ENCODE results near the gene SYK. TPM values are rescaled to one million over a fixed set of nuclear protein-coding genes. Genes with fewer than 3 reads are reported as not detected.
"Not testable (repeated sequence)": the region's sequence is repeated elsewhere in the genome, so short reads cannot be mapped to it uniquely, and the experiment has no call there.

The SYK gene
- total and polyA plus RNA-seq, 8 donors = 2.2 to 34.4 (median 18.9) TPM

GRCh38 chr9:90816690-90817089, 15.1 kb downstream of the SYK start:
- no peak overlapping the region for H3K27ac ChIP-seq
- H3K27me3 ChIP-seq = no peaks in the 10 kb centered on the region
- 87 to 98% (median 96%) methylated on average over 2 of the region's 2 CpGs for WGBS, 5 donors
- TF ChIP-seq CTCF (IDR thresholded peaks at IDR 0.05) (no peak), POLR2A (IDR thresholded peaks at IDR 0.05) (no peak), POLR2AphosphoS5 (IDR thresholded peaks at IDR 0.05) (no peak), EP300 (IDR thresholded peaks at IDR 0.05) (no peak)
- intact Hi-C loops (cut with DNase I; ENCODE audit: low total_unique reads) = no loop called here
- H3K4me3 ChIP-seq = no peak overlapping the region
- no peaks in the 10 kb centered on the region for H3K36me3 ChIP-seq
- H3K9me3 ChIP-seq = no peaks in the 10 kb centered on the region
- H3K4me1 ChIP-seq = peaks cover 0 to 33% (median 3%) of the 10 kb centered on the region in 4 donors
- no peak for DNase-seq

DNA sequence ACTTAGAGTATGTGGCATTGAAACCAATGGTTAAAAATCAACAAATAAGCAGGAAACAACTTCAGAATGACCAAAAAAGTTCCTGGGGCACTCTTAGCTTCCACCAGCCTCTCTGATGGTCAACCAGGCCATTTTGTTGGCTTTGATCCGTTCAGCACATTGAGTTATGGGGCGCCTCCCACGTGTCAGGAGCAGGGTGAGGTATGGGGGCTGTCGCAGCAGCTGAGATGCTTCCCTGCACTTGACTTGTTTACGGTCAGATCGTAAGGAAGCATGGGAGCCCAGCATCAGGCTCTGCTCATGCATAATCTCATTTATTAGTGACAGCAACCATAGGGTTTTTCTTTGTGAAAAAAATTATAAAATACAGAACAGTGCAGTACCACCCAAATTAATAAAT, 16.7 kb downstream of the SYK start:
- Histone ChIP-seq H3K4me1 (peaks cover 0 to 25% (median 3%) of the 10 kb centered on the region in 4 donors), H3K27ac (no peak overlapping the region), H3K9me3 (no peaks in the 10 kb centered on the region), H3K4me3 (no peak overlapping the region), H3K27me3 (no peaks in the 10 kb centered on the region), H3K36me3 (no peaks in the 10 kb centered on the region)
- no peak for DNase-seq
- TF ChIP-seq POLR2A (IDR thresholded peaks at IDR 0.05) = no peak
- 78 to 91% (median 89%) methylated on average over 6 of the region's 6 CpGs for WGBS, 5 donors
- intact Hi-C loops (cut with DNase I; ENCODE audit: low total_unique reads) = no loop called here

DNA sequence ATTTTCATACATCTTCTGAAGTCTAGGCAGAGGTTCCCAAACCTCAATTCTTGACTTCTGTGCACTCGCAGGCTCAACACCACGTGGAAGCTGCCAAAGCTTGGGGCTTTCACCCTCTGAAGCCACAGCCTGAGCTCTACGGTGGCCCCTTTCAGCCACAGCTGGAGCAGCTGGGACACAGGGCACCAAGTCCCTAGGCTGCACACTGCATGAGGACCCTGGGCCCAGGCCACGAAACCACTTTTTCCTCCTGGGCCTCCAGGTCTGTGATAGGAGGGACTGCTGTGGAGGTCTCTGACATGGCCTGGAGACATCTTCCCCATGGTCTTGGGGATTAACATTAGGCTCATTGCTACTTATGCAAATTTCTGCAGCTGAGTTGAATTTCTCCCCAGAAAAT, 18.8 kb downstream of the SYK start:
- DNase-seq; H3K27ac ChIP-seq; H3K9me3 ChIP-seq; H3K4me3 ChIP-seq; H3K36me3 ChIP-seq; intact Hi-C loops (cut with DNase I; ENCODE audit: low total_unique reads); H3K27me3 ChIP-seq: not testable (repeated sequence)
- WGBS, 5 donors = 83 to 95% (median 88%) methylated on average over 4 of the region's 4 CpGs
- peaks cover 0 to 11% (median 2%) of the 10 kb centered on the region in 4 donors for H3K4me1 ChIP-seq

DNA sequence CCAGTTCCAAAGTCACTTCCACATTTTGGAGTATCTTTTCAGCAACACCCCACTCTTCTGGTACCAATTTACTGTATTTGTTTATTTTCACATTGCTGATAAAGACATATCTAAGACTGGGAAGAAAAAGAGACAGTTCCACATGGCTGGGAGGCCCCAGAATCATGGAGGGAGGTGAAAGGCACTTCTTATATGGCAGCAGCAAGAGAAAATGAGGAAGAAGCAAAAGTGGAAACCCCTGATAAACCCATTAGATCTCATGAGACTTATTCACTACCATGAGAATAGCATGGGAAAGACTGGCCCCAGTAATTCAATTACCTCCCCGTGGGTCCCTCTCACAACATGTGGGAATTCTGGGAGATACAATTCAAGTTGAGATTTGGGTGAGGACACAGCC, 19.6 kb downstream of the SYK start:
- H3K36me3 ChIP-seq; H3K27me3 ChIP-seq; DNase-seq; H3K9me3 ChIP-seq; H3K4me3 ChIP-seq; H3K4me1 ChIP-seq; H3K27ac ChIP-seq; intact Hi-C loops (cut with DNase I; ENCODE audit: low total_unique reads): not testable (repeated sequence)
- WGBS, 5 donors = 80 to 97% (median 93%) methylated on average over 1 of the region's 1 CpG

- no peak overlapping the region for H3K27ac ChIP-seq
- no peak for DNase-seq
- H3K4me1 ChIP-seq = peaks cover 0 to 11% (median 0%) of the 10 kb centered on the region in 4 donors
- 88 to 96% (median 89%) methylated on average over 5 of the region's 5 CpGs for WGBS, 5 donors
- H3K9me3 ChIP-seq = no peaks in the 10 kb centered on the region
- H3K36me3 ChIP-seq = no peaks in the 10 kb centered on the region
- no peak overlapping the region for H3K4me3 ChIP-seq
- TF ChIP-seq POLR2AphosphoS5 (IDR thresholded peaks at IDR 0.05) = no peak
- TF ChIP-seq POLR2A (IDR thresholded peaks at IDR 0.05) = no peak
- no peak for TF ChIP-seq CTCF (IDR thresholded peaks at IDR 0.05)
- TF ChIP-seq EP300 (IDR thresholded peaks at IDR 0.05) = no peak
- intact Hi-C loops (cut with DNase I; ENCODE audit: low total_unique reads) = no loop called here
- H3K27me3 ChIP-seq = no peaks in the 10 kb centered on the region
Observed at GRCh38 chr9:90821697-90822096, 20.1 kb downstream of the SYK start.

DNA sequence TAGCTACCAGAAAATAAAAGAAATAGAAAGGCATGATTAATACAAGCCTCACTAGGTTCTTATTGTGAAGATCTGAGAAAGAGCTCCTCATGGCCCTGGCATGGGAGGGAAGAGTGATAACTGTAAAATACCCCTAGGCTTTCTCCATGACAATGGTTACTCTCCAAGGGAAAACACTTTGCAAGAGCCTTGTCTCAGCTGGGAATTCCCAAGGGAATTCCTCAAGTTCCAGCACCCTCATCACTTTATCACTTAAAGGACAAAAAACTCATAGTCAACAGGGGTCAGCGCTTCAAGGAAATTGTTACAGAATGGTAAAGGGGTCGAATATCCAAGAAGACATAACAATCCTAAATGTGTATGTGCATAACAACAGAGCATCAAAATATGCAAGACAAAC, 21.2 kb downstream of the SYK start:
- DNase-seq = no peak
- Histone ChIP-seq H3K4me1 (peaks cover 0 to 14% (median 0%) of the 10 kb centered on the region in 4 donors), H3K36me3 (no peaks in the 10 kb centered on the region), H3K4me3 (no peak overlapping the region), H3K27me3 (no peaks in the 10 kb centered on the region), H3K9me3 (no peaks in the 10 kb centered on the region), H3K27ac (no peak overlapping the region)
- TF ChIP-seq POLR2AphosphoS5 (IDR thresholded peaks at IDR 0.05) (no peak), CTCF (IDR thresholded peaks at IDR 0.05) (no peak), POLR2A (IDR thresholded peaks at IDR 0.05) (no peak), EP300 (IDR thresholded peaks at IDR 0.05) (no peak)
- WGBS, 5 donors = 95 to 100% (median 98%) methylated on average over 2 of the region's 2 CpGs
- intact Hi-C loops (cut with DNase I; ENCODE audit: low total_unique reads) = no loop called here

All from stomach (tissue), 9 donors.